Astrocyte of the spinal cord (primary cell): ENCODE measurements around the gene PRSS12.

Experiments used
- DNase-seq: peaks from one replicate; pipeline ENCODE4 v3.0.0; 2011; ENCODE audit warnings: low read depth, low spot score
- H3K4me3 ChIP-seq: 2 replicates; pipeline ENCODE4 v1.5.1; 2011; ENCODE audit warnings: low read depth, mild to moderate bottlenecking, low read length, moderate library complexity
- CTCF ChIP-seq: IDR thresholded peaks from 2 replicates; pipeline ENCODE4 v1.5.1; 2012; ENCODE audit warnings: low read depth, mild to moderate bottlenecking, low read length, inconsistent platforms
- in situ Hi-C: cut with HindIII; loops from 2 replicates; pipeline ENCODE4 v1.10.0; 2017; ENCODE audit warnings: low sequenced_read_pairs

The PRSS12 gene

GRCh38 chr4:118372251-118372650, 19.4 kb upstream of the PRSS12 start:
- no peak for DNase-seq
- no peak for TF ChIP-seq CTCF
- H3K4me3 ChIP-seq: no peak overlapping the region
- in situ Hi-C loops: no loop called here

GRCh38 chr4:118369231-118369630, 16.4 kb upstream of the PRSS12 start:
- no peak for DNase-seq
- no peak overlapping the region for H3K4me3 ChIP-seq
- TF ChIP-seq CTCF: no peak
- in situ Hi-C loops: no loop called here

GRCh38 chr4:118367872-118368271, 15.1 kb upstream of the PRSS12 start:
- in situ Hi-C loops: no loop called here
- no peak for TF ChIP-seq CTCF
- DNase-seq: no peak
- H3K4me3 ChIP-seq: no peak overlapping the region

GRCh38 chr4:118367361-118367760, 14.6 kb upstream of the PRSS12 start:
- no peak for DNase-seq
- TF ChIP-seq CTCF: no peak
- in situ Hi-C loops: no loop called here
- H3K4me3 ChIP-seq: no peak overlapping the region

GRCh38 chr4:118363166-118363565, 10.4 kb upstream of the PRSS12 start:
- DNase-seq: no peak
- H3K4me3 ChIP-seq: no peak overlapping the region
- TF ChIP-seq CTCF: no peak
- in situ Hi-C loops: no loop called here

GRCh38 chr4:118361192-118361591, 8.4 kb upstream of the PRSS12 start:
- in situ Hi-C loops: no loop called here
- H3K4me3 ChIP-seq: no peak overlapping the region
- DNase-seq: no peak
- TF ChIP-seq CTCF: no peak

- no peak for TF ChIP-seq CTCF
- in situ Hi-C loops: no loop called here
- no peak overlapping the region for H3K4me3 ChIP-seq
- DNase-seq: no peak
Observed at GRCh38 chr4:118360106-118360505, 7.3 kb upstream of the PRSS12 start.
